Measurements from ENCODE around the gene CELF4.

Gene CELF4

GRCh38 chr18:37565101-37565976 is at the start of gene CELF4:
Gene CELF4 (minus strand): TSS chr18:37565798.
- no peak for DNase-seq (ENCODE audit: low read depth in 2 of 2)

- DNase-seq (ENCODE audit: low read depth in 2 of 2), result no peak
Observed at GRCh38 chr18:37613253-37613565, 47.6 kb upstream of the CELF4 start.

- no peak for DNase-seq (ENCODE audit: low read depth in 2 of 2)
Observed at GRCh38 chr18:37612524-37613252, 47.1 kb upstream of the CELF4 start.

- no peak for DNase-seq (ENCODE audit: low read depth in 2 of 2)
Observed at GRCh38 chr18:37611614-37612279, 46.1 kb upstream of the CELF4 start.

GRCh38 chr18:37608876-37609275 is 43.3 kb upstream of the CELF4 start:
- no peak for DNase-seq (ENCODE audit: low read depth in 2 of 2)

GRCh38 chr18:37607281-37607680 is 41.7 kb upstream of the CELF4 start:
- no peak for DNase-seq (ENCODE audit: low read depth in 2 of 2)

GRCh38 chr18:37604032-37604431 is 38.4 kb upstream of the CELF4 start:
- no peak for DNase-seq (ENCODE audit: low read depth in 2 of 2)

GRCh38 chr18:37598966-37599896 is 33.6 kb upstream of the CELF4 start:
- no peak for DNase-seq (ENCODE audit: low read depth in 2 of 2)

GRCh38 chr18:37598396-37598795 is 32.8 kb upstream of the CELF4 start:
- no peak for DNase-seq (ENCODE audit: low read depth in 2 of 2)

- no peak for DNase-seq (ENCODE audit: low read depth in 2 of 2)
Observed at GRCh38 chr18:37590346-37590745, 24.7 kb upstream of the CELF4 start.

GRCh38 chr18:37588289-37588688 is 22.7 kb upstream of the CELF4 start:
- no peak for DNase-seq (ENCODE audit: low read depth in 2 of 2)

GRCh38 chr18:37586656-37587225 is 21.1 kb upstream of the CELF4 start:
- no peak for DNase-seq (ENCODE audit: low read depth in 2 of 2)

- DNase-seq (ENCODE audit: low read depth in 2 of 2), result no peak
Observed at GRCh38 chr18:37584952-37585695, 19.5 kb upstream of the CELF4 start.

GRCh38 chr18:37584217-37584616 is 18.6 kb upstream of the CELF4 start:
- no peak for DNase-seq (ENCODE audit: low read depth in 2 of 2)

GRCh38 chr18:37582261-37582660 is 16.7 kb upstream of the CELF4 start:
- no peak for DNase-seq (ENCODE audit: low read depth in 2 of 2)

- no peak for DNase-seq (ENCODE audit: low read depth in 2 of 2)
Observed at GRCh38 chr18:37578886-37579513, 13.4 kb upstream of the CELF4 start.

GRCh38 chr18:37578182-37578678 is 12.6 kb upstream of the CELF4 start:
- no peak for DNase-seq (ENCODE audit: low read depth in 2 of 2)

GRCh38 chr18:37577051-37577611 is 11.5 kb upstream of the CELF4 start:
- DNase-seq (ENCODE audit: low read depth in 2 of 2), result no peak

- no peak for DNase-seq (ENCODE audit: low read depth in 2 of 2)
Observed at GRCh38 chr18:37575646-37576045, 10.0 kb upstream of the CELF4 start.
